NCI-H2081 treated with DMSO at 0.1 percent for 48 hours (cell line): Measurements from ENCODE around the gene C5orf58.

Experiments
- DNase-seq: peaks from one replicate; lab custom pipeline; 2025; lab: John Stamatoyannopoulos, UW

The C5orf58 gene

GRCh38 chr5:170283296-170283695, 50.5 kb downstream of the C5orf58 start:
- no peak for DNase-seq

- DNase-seq: no peak
Observed at GRCh38 chr5:170284231-170284630, 51.4 kb downstream of the C5orf58 start.

- no peak for DNase-seq
Observed at GRCh38 chr5:170285181-170285580, 52.4 kb downstream of the C5orf58 start.

- DNase-seq: no peak
Observed at GRCh38 chr5:170286386-170286925, 53.7 kb downstream of the C5orf58 start.

- DNase-seq: no peak
Observed at GRCh38 chr5:170287532-170287931, 54.7 kb downstream of the C5orf58 start.

- DNase-seq: no peak
Observed at GRCh38 chr5:170288151-170288550, 55.4 kb downstream of the C5orf58 start.

GRCh38 chr5:170288551-170288950, 55.8 kb downstream of the C5orf58 start:
- DNase-seq: no peak

GRCh38 chr5:170289121-170289520, 56.3 kb downstream of the C5orf58 start:
- no peak for DNase-seq

- DNase-seq: no peak
Observed at GRCh38 chr5:170289764-170290163, 57.0 kb downstream of the C5orf58 start.

GRCh38 chr5:170290498-170290897, 57.7 kb downstream of the C5orf58 start:
- no peak for DNase-seq

- DNase-seq: no peak
Observed at GRCh38 chr5:170292179-170293104, 59.7 kb downstream of the C5orf58 start.

GRCh38 chr5:170293273-170293672, 60.5 kb downstream of the C5orf58 start:
- DNase-seq: no peak

GRCh38 chr5:170294057-170294456, 61.3 kb downstream of the C5orf58 start:
- DNase-seq: no peak

- no peak for DNase-seq
Observed at GRCh38 chr5:170294556-170294955, 61.8 kb downstream of the C5orf58 start.
